ENCODE measurements around the gene VILL. TPM values are rescaled to one million over a fixed set of nuclear protein-coding genes. Genes with fewer than 3 reads are reported as not detected.

The VILL gene
- total RNA-seq, 1 donor from 2014 or later: 4.9 TPM

DNA sequence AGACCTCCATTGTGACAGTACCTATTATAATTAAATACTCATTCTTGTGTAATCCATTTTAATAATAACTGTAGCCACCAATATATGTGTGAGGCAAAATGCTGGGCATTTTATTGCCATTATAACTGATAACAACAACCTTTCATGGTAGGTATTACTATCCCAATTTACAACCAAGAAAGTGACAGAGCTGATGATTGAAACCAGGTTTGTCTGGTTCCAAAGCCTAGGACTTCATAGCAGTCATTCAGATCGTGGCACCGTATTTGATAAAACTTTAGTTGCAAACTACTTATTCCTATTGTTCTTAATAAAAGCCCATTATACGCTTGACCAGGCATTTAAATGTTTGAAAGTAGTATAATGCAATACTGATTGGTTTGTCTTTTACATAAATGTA is 26.4 kb upstream of the VILL start:
- H3K36me3 Mint-ChIP-seq (ENCODE audit: low read depth): peaks cover 10% of the 10 kb centered on the region
- H3K4me3 Mint-ChIP-seq: no peak overlapping the region
- H3K27ac Mint-ChIP-seq (ENCODE audit: unreplicated experiment): no peak overlapping the region
- no peaks in the 10 kb centered on the region for H3K9me3 Mint-ChIP-seq
- TF ChIP-seq, protein P1, sequence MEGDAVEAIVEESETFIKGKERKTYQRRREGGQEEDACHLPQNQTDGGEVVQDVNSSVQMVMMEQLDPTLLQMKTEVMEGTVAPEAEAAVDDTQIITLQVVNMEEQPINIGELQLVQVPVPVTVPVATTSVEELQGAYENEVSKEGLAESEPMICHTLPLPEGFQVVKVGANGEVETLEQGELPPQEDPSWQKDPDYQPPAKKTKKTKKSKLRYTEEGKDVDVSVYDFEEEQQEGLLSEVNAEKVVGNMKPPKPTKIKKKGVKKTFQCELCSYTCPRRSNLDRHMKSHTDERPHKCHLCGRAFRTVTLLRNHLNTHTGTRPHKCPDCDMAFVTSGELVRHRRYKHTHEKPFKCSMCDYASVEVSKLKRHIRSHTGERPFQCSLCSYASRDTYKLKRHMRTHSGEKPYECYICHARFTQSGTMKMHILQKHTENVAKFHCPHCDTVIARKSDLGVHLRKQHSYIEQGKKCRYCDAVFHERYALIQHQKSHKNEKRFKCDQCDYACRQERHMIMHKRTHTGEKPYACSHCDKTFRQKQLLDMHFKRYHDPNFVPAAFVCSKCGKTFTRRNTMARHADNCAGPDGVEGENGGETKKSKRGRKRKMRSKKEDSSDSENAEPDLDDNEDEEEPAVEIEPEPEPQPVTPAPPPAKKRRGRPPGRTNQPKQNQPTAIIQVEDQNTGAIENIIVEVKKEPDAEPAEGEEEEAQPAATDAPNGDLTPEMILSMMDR (conservative IDR thresholded peaks at IDR 0.05): no peak
- no peaks in the 10 kb centered on the region for H3K27me3 Mint-ChIP-seq (ENCODE audit: low read depth)
- no peak for DNase-seq (ENCODE audit: low read depth, low spot score)
- peaks cover 15% of the 10 kb centered on the region for H3K4me1 Mint-ChIP-seq

DNA sequence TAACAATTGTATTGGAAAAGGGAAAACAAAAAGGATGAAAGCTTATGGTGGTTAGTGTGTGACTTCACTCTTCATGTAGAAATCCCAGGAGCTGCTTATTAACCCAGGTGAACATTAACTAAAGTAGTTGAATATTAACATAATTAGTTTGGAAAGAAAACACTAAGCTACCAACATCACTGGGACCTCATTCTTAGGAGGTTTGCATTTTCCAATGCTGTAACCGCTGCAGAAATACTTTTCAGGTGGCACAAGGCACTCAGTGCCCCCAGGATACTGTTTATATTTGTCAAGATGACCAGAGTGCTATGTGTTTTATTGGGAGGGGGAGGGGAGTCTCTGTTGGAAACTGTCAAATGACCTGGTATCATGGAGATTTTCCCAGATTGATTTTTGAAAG is 25.9 kb upstream of the VILL start:
- Mint-ChIP-seq H3K4me3 (no peak overlapping the region), H3K27me3 (ENCODE audit: low read depth) (no peaks in the 10 kb centered on the region), H3K9me3 (no peaks in the 10 kb centered on the region), H3K36me3 (ENCODE audit: low read depth) (peaks cover 10% of the 10 kb centered on the region), H3K4me1 (peaks cover 15% of the 10 kb centered on the region), H3K27ac (ENCODE audit: unreplicated experiment) (no peak overlapping the region)
- DNase-seq (ENCODE audit: low read depth, low spot score): no peak
- TF ChIP-seq, protein P1 (conservative IDR thresholded peaks at IDR 0.05): no peak

DNA sequence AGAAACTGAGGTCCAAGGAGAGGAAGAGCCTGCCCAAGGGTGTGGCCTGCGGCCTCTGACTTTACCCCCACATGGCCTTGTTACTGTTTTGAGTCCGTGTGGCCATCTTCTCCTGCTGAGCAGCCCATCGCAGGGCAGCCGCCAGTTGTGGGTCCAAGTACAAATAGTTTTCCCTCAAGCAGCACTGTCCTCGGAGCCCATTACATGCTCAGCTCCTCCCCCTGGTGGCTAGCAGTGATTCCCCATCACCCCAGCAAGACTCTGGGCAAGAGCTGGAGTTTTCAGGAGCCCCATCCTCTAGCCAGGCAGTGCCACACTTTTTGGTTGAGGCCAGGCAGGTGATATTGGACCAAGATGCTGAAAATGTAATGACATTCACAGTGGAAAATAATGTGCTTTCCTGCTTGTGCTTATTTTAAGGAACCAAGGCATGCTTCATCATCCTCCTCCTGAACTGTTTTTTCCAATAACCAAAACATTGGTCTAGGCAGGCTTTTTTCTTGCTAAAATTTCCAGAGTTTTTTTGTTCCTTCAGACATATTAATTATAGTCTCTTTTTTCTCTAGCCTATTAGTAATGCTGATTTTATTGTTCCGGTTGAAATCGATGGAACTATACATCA is 23.2 kb upstream of the VILL start:
- Mint-ChIP-seq H3K4me1 (peaks cover 7% of the 10 kb centered on the region), H3K9me3 (no peaks in the 10 kb centered on the region), H3K36me3 (ENCODE audit: low read depth) (peaks cover 11% of the 10 kb centered on the region), H3K27me3 (ENCODE audit: low read depth) (no peaks in the 10 kb centered on the region), H3K27ac (ENCODE audit: unreplicated experiment) (no peak overlapping the region), H3K4me3 (no peak overlapping the region)
- DNase-seq (ENCODE audit: low read depth, low spot score): peak; percentile 68
- TF ChIP-seq, protein P1 (conservative IDR thresholded peaks at IDR 0.05): peak; percentile 81

DNA sequence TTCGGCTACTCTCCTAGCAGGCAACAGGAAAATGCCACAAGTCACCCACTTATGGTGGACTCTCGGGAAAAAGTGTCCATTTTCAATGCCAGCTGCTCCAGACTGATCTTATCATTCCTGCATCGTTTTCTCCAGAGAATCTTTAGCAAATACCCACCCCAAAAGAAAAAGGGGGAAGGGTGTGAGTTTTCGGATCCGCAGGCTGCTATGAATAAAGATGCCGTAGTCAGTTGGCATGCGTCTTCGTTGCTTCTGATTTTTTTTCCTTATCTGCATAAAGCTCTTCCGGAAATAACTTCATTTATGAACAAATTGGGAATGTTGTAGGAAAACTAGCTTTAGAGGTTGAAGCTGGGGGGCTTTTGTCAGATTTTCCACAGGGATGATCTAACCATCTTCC is 22.4 kb upstream of the VILL start:
- no peak overlapping the region for H3K4me3 Mint-ChIP-seq
- TF ChIP-seq, protein P1 (conservative IDR thresholded peaks at IDR 0.05): no peak
- H3K9me3 Mint-ChIP-seq: no peaks in the 10 kb centered on the region
- H3K4me1 Mint-ChIP-seq: peaks cover 1% of the 10 kb centered on the region
- H3K27ac Mint-ChIP-seq (ENCODE audit: unreplicated experiment): no peak overlapping the region
- H3K27me3 Mint-ChIP-seq (ENCODE audit: low read depth): no peaks in the 10 kb centered on the region
- no peak for DNase-seq (ENCODE audit: low read depth, low spot score)
- peaks cover 13% of the 10 kb centered on the region for H3K36me3 Mint-ChIP-seq (ENCODE audit: low read depth)

DNA sequence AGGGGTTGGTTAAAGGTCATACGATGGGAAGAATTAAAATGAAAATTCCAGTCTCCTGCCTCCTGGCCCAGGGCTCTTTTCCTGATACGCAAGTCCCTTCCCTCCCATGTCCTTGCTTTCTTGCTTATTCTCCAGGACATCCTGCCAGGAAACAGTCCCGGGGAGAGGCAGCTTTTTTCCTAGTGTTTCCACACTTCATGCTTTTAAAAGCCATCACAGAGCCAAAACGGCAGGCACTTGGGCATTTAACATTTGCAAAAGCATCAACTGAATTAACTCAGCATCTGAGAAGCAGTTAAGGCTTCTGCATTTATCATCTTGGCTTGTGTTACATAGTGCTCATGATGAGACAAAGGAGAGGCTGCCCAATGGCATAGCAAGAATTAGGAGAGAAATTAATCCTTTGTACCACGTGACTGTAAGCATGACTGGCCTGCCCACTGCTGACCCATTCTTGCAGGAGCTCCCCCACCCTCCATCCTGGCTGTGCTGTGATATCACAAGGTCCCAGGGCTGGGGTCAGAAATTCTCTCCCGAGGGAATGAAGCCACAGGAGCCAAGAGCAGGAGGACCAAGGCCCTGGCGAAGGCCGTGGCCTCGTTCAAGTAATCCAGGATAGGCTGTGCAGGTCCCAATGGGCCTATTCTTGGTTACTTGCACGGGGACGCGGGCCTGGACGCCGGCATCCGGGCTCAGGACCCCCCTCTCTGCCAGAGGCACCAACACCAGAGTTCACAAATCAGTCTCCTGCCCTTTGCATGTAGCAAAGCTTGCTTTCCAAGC is 21.6 kb upstream of the VILL start:
- H3K9me3 Mint-ChIP-seq: no peaks in the 10 kb centered on the region
- peaks cover 17% of the 10 kb centered on the region for H3K36me3 Mint-ChIP-seq (ENCODE audit: low read depth)
- TF ChIP-seq, protein P1 (conservative IDR thresholded peaks at IDR 0.05): no peak
- H3K4me1 Mint-ChIP-seq: no peaks in the 10 kb centered on the region
- no peak for DNase-seq (ENCODE audit: low read depth, low spot score)
- H3K27ac Mint-ChIP-seq (ENCODE audit: unreplicated experiment): no peak overlapping the region
- H3K4me3 Mint-ChIP-seq: no peak overlapping the region
- H3K27me3 Mint-ChIP-seq (ENCODE audit: low read depth): no peaks in the 10 kb centered on the region
